Parathyroid adenoma (tissue), 2 donors: Measurements from ENCODE around the gene RGS9BP.

ENCODE experiments used
- H2AFZ ChIP-seq: fragments of 300-600 bp; sonication (generic); one replicate; pipeline ENCODE4 v1.7.0; 2017; ENCODE audit warnings: antibody characterized with exemption, mild to moderate bottlenecking
- H3K27ac ChIP-seq: fragments of 300-600 bp; sonication (generic); one replicate; pipeline ENCODE4 v1.7.0; 2017
- H3K27me3 ChIP-seq: fragments of 300-600 bp; sonication (generic); one replicate; pipeline ENCODE4 v1.7.0; 2017; ENCODE audit warnings: low read length; ENCODE audit not compliant: control insufficient read depth, insufficient read depth
- H3K36me3 ChIP-seq: fragments of 300-600 bp; sonication (generic); one replicate; pipeline ENCODE4 v1.7.0; 2017; ENCODE audit warnings: low read length; ENCODE audit not compliant: control insufficient read depth, insufficient read depth
- H3K4me1 ChIP-seq: fragments of 300-600 bp; sonication (generic); one replicate; pipeline ENCODE4 v1.7.0; 2017; ENCODE audit warnings: control low read depth
- H3K4me2 ChIP-seq: fragments of 300-600 bp; sonication (generic); one replicate; pipeline ENCODE4 v1.7.0; 2017; ENCODE audit warnings: low read length
- H3K4me3 ChIP-seq: fragments of 300-600 bp; sonication (generic); one replicate; pipeline ENCODE4 v1.7.0; 2017; ENCODE audit warnings: low read depth, low read length
- H3K79me2 ChIP-seq: fragments of 300-600 bp; sonication (generic); one replicate; pipeline ENCODE4 v1.7.0; 2017; ENCODE audit warnings: control low read depth
- H3K9ac ChIP-seq: fragments of 300-600 bp; sonication (generic); one replicate; pipeline ENCODE4 v1.7.0; 2017; ENCODE audit warnings: mild to moderate bottlenecking
- H3K9me3 ChIP-seq: fragments of 300-600 bp; sonication (generic); one replicate; pipeline ENCODE4 v1.7.0; 2017; ENCODE audit warnings: low read length; ENCODE audit not compliant: control insufficient read depth
- CTCF ChIP-seq: fragments of 300-600 bp; sonication (generic); IDR thresholded peaks from one replicate; pipeline ENCODE4 v1.7.0; 2017; ENCODE audit warnings: antibody characterized with exemption, mild to moderate bottlenecking
- donor health status: primary hyperparathyroidism.

RGS9BP gene

GRCh38 chr19:32637480-32637879 is 38.2 kb upstream of the RGS9BP start:
- no peak overlapping the region for H3K4me2 ChIP-seq
- H2AFZ ChIP-seq: no peak overlapping the region
- no peaks in the 10 kb centered on the region for H3K9me3 ChIP-seq
- H3K27ac ChIP-seq: no peak overlapping the region
- no peaks in the 10 kb centered on the region for H3K36me3 ChIP-seq
- H3K4me3 ChIP-seq: no peak overlapping the region
- H3K79me2 ChIP-seq: no peaks in the 10 kb centered on the region
- no peak overlapping the region for H3K9ac ChIP-seq
- no peak for TF ChIP-seq CTCF
- H3K27me3 ChIP-seq: no peaks in the 10 kb centered on the region
- H3K4me1 ChIP-seq: no peaks in the 10 kb centered on the region

GRCh38 chr19:32638625-32639024 is 37.0 kb upstream of the RGS9BP start:
- Histone ChIP-seq H3K4me2 (no peak overlapping the region), H3K4me3 (no peak overlapping the region), H3K9me3 (no peaks in the 10 kb centered on the region), H3K27me3 (no peaks in the 10 kb centered on the region), H3K9ac (no peak overlapping the region), H3K79me2 (no peaks in the 10 kb centered on the region), H2AFZ (no peak overlapping the region), H3K36me3 (no peaks in the 10 kb centered on the region), H3K4me1 (no peaks in the 10 kb centered on the region), H3K27ac (no peak overlapping the region)
- TF ChIP-seq CTCF: no peak

- H3K9ac ChIP-seq: no peak overlapping the region
- no peak for TF ChIP-seq CTCF
- H2AFZ ChIP-seq: no peak overlapping the region
- no peaks in the 10 kb centered on the region for H3K4me1 ChIP-seq
- no peak overlapping the region for H3K27ac ChIP-seq
- H3K4me3 ChIP-seq: no peak overlapping the region
- H3K9me3 ChIP-seq: no peaks in the 10 kb centered on the region
- no peaks in the 10 kb centered on the region for H3K79me2 ChIP-seq
- H3K36me3 ChIP-seq: no peaks in the 10 kb centered on the region
- no peak overlapping the region for H3K4me2 ChIP-seq
- no peaks in the 10 kb centered on the region for H3K27me3 ChIP-seq
Measured at GRCh38 chr19:32642771-32643170, 32.9 kb upstream of the RGS9BP start.

- no peaks in the 10 kb centered on the region for H3K79me2 ChIP-seq
- no peak overlapping the region for H3K4me3 ChIP-seq
- TF ChIP-seq CTCF: no peak
- H2AFZ ChIP-seq: no peak overlapping the region
- no peaks in the 10 kb centered on the region for H3K36me3 ChIP-seq
- no peaks in the 10 kb centered on the region for H3K27me3 ChIP-seq
- no peaks in the 10 kb centered on the region for H3K4me1 ChIP-seq
- H3K9ac ChIP-seq: no peak overlapping the region
- H3K9me3 ChIP-seq: no peaks in the 10 kb centered on the region
- H3K4me2 ChIP-seq: no peak overlapping the region
- no peak overlapping the region for H3K27ac ChIP-seq
Measured at GRCh38 chr19:32646556-32646955, 29.1 kb upstream of the RGS9BP start.

- Histone ChIP-seq H3K36me3 (no peaks in the 10 kb centered on the region), H3K9me3 (no peaks in the 10 kb centered on the region), H3K79me2 (peaks cover 4% of the 10 kb centered on the region), H3K4me1 (no peaks in the 10 kb centered on the region), H3K4me2 (no peak overlapping the region), H3K4me3 (no peak overlapping the region), H2AFZ (no peak overlapping the region), H3K27me3 (no peaks in the 10 kb centered on the region), H3K27ac (no peak overlapping the region), H3K9ac (no peak overlapping the region)
- TF ChIP-seq CTCF: no peak
Measured at GRCh38 chr19:32647361-32647760, 28.3 kb upstream of the RGS9BP start.
